Measurements from ENCODE around the gene TRIM33. TPM values are rescaled to one million over a fixed set of nuclear protein-coding genes. Genes with fewer than 3 reads are reported as not detected.

Gene TRIM33
- total RNA-seq, 1 experiment from 2014 or later, result 41.2 TPM

DNA sequence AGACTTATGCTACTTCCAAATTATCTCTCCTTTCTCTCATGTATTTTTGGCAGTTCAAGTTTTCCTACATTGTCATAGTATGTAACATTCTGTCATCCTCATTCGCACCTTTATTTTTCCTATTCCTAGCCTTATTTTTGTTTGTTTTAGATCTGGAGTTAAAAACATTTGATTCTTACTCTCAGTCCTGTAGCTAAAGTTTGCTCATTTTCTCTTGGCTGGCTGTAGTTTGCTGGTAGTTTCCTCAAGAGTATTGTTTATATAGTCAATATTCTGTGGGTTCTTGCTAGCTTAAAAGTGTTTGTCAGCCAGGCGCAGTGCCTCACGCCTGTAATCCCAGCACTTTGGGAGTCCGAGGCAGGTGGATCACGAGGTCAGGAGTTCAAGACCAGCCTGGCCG, 29.8 kb upstream of the TRIM33 start:
- no TSS peak for BruUV-seq (replicated peaks)
- Histone ChIP-seq H3K4me3 (replicated peaks in 1 of 2; ENCODE audit: low read depth in 1 of 2, low read length in 2 of 2) (no peak overlapping the region), H3K9me2 (ENCODE audit: insufficient read depth) (no peaks in the 10 kb centered on the region)

DNA sequence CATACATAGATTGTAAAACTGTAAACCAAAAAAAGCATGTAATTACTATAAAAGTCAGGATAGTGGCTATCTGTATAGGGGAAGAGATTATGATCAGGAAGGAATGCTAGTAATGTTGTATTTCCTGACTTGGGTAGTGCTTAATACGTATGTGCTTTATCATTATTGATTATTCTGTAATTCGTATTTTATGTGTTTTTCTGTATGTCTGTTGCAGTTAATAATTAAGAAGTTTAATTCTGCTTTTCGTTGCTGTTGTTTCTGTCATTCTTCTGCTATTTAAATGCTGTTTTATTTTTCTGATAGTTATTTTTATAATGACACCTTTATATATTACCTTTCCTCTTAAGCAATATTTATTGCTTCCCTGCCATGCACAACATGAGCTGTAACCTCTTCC, 29.3 kb upstream of the TRIM33 start:
- no TSS peak for BruUV-seq (replicated peaks)
- Histone ChIP-seq H3K9me2 (ENCODE audit: insufficient read depth) (no peaks in the 10 kb centered on the region), H3K27ac (ENCODE audit: low read depth, low read length) (no peak overlapping the region), H4K20me1 (ENCODE audit: insufficient read depth) (no peaks in the 10 kb centered on the region), H3K9me3 (ENCODE audit: control insufficient read depth in 1 of 2, insufficient read depth in 1 of 2, low read depth in 1 of 2, low read length in 2 of 2) (no peaks in the 10 kb centered on the region), H2AFZ (ENCODE audit: low read depth, low read length, poor library complexity, severe bottlenecking) (no peak overlapping the region), H3K4me3 (replicated peaks in 1 of 2; ENCODE audit: low read depth in 1 of 2, low read length in 2 of 2) (no peak overlapping the region), H3K27me3 (ENCODE audit: insufficient read depth, low read length) (no peaks in the 10 kb centered on the region), H3K9ac (ENCODE audit: low read length) (no peak overlapping the region), H3K79me2 (ENCODE audit: insufficient read depth, low read length) (no peaks in the 10 kb centered on the region), H3K36me3 (ENCODE audit: control insufficient read depth in 1 of 2, insufficient read depth in 2 of 2, low read length in 2 of 2) (no peaks in the 10 kb centered on the region), H3K4me1 (ENCODE audit: control insufficient read depth in 1 of 2, insufficient read depth in 2 of 2, low read length in 2 of 2) (no peaks in the 10 kb centered on the region), H3K4me2 (ENCODE audit: low read length) (no peak overlapping the region)
- ChIA-PET POLR2A (no interaction called here), RAD21 (ENCODE audit: low non-redundant PET in 1 of 2, low total read pairs in 2 of 2, uncharacterized antibody in 2 of 2, unreplicated experiment in 2 of 2) (no interaction called here), CTCF (no interaction called here)
- ATAC-seq (no peak), DNase-seq (ENCODE audit: low read depth, low spot score) (no peak)
- intact Hi-C loops (cut with micrococcal nuclease), result no loop called here
- TF ChIP-seq, protein P1, sequence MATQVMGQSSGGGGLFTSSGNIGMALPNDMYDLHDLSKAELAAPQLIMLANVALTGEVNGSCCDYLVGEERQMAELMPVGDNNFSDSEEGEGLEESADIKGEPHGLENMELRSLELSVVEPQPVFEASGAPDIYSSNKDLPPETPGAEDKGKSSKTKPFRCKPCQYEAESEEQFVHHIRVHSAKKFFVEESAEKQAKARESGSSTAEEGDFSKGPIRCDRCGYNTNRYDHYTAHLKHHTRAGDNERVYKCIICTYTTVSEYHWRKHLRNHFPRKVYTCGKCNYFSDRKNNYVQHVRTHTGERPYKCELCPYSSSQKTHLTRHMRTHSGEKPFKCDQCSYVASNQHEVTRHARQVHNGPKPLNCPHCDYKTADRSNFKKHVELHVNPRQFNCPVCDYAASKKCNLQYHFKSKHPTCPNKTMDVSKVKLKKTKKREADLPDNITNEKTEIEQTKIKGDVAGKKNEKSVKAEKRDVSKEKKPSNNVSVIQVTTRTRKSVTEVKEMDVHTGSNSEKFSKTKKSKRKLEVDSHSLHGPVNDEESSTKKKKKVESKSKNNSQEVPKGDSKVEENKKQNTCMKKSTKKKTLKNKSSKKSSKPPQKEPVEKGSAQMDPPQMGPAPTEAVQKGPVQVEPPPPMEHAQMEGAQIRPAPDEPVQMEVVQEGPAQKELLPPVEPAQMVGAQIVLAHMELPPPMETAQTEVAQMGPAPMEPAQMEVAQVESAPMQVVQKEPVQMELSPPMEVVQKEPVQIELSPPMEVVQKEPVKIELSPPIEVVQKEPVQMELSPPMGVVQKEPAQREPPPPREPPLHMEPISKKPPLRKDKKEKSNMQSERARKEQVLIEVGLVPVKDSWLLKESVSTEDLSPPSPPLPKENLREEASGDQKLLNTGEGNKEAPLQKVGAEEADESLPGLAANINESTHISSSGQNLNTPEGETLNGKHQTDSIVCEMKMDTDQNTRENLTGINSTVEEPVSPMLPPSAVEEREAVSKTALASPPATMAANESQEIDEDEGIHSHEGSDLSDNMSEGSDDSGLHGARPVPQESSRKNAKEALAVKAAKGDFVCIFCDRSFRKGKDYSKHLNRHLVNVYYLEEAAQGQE (IDR thresholded peaks at IDR 0.05; ENCODE audit: low read depth), result no peak
- TF ChIP-seq POLR2AphosphoS5 (IDR thresholded peaks at IDR 0.05; ENCODE audit: low read depth, low read length), result no peak
- no peak for TF ChIP-seq POLR2A (IDR thresholded peaks at IDR 0.05; ENCODE audit: borderline replicate concordance, extremely low read depth, insufficient read depth, insufficient read length)
- TF ChIP-seq SIN3A (IDR thresholded peaks at IDR 0.05; ENCODE audit: low read depth), result no peak
- no peak for TF ChIP-seq EZH2 (IDR thresholded peaks at IDR 0.05)
- TF ChIP-seq EGR1 (IDR thresholded peaks at IDR 0.05; ENCODE audit: low read depth), result no peak
- no peak for TF ChIP-seq RAD21 (IDR thresholded peaks at IDR 0.05; ENCODE audit: low read depth)
- TF ChIP-seq JUND (IDR thresholded peaks at IDR 0.05), result no peak

More for the DNA sequence above, 29.8 kb upstream of the TRIM33 start:
- H3K4me1 ChIP-seq (ENCODE audit: control insufficient read depth in 1 of 2, insufficient read depth in 2 of 2, low read length in 2 of 2), result no peaks in the 10 kb centered on the region
- no peak overlapping the region for H3K9ac ChIP-seq (ENCODE audit: low read length)
- no peak overlapping the region for H3K4me2 ChIP-seq (ENCODE audit: low read length)
- intact Hi-C loops (cut with micrococcal nuclease), result no loop called here
- no peak overlapping the region for H3K27ac ChIP-seq (ENCODE audit: low read depth, low read length)
- DNase-seq (ENCODE audit: low read depth, low spot score) (no peak), ATAC-seq (no peak)
- no peaks in the 10 kb centered on the region for H3K79me2 ChIP-seq (ENCODE audit: insufficient read depth, low read length)
- ChIA-PET RAD21 (ENCODE audit: low non-redundant PET in 1 of 2, low total read pairs in 2 of 2, uncharacterized antibody in 2 of 2, unreplicated experiment in 2 of 2) (no interaction called here), CTCF (interaction anchor here (0.7 kb wide), 1 partner anchor 194 kb away, joined by 3 read pairs; no protein-coding TSS in a partner anchor), POLR2A (no interaction called here)
- H2AFZ ChIP-seq (ENCODE audit: low read depth, low read length, poor library complexity, severe bottlenecking), result no peak overlapping the region
- H3K36me3 ChIP-seq (ENCODE audit: control insufficient read depth in 1 of 2, insufficient read depth in 2 of 2, low read length in 2 of 2), result no peaks in the 10 kb centered on the region
- no peaks in the 10 kb centered on the region for H3K27me3 ChIP-seq (ENCODE audit: insufficient read depth, low read length)
- no peaks in the 10 kb centered on the region for H3K9me3 ChIP-seq (ENCODE audit: control insufficient read depth in 1 of 2, insufficient read depth in 1 of 2, low read depth in 1 of 2, low read length in 2 of 2)
- no peak for TF ChIP-seq ZBTB33 (IDR thresholded peaks at IDR 0.05; ENCODE audit: extremely low read depth, insufficient replicate concordance, low read length)
- TF ChIP-seq SIN3A (IDR thresholded peaks at IDR 0.05; ENCODE audit: low read depth), result no peak
- TF ChIP-seq FOSL1 (IDR thresholded peaks at IDR 0.05; ENCODE audit: low read depth), result no peak
- TF ChIP-seq SRF (IDR thresholded peaks at IDR 0.05; ENCODE audit: low read depth), result no peak
- no peak for TF ChIP-seq YY1 (IDR thresholded peaks at IDR 0.05; ENCODE audit: extremely low read depth, insufficient replicate concordance, low read depth, low read length)
- H4K20me1 ChIP-seq (ENCODE audit: insufficient read depth), result no peaks in the 10 kb centered on the region
